Subcutaneous adipose tissue (tissue), 4 donors: ENCODE measurements around the gene ZMIZ1. TPM values are rescaled to one million over a fixed set of nuclear protein-coding genes. Genes with fewer than 3 reads are reported as not detected.

Source experiments
- CTCF ChIP-seq: fragments of 450-650 bp; IDR thresholded peaks from one replicate; pipeline ENCODE4 v1.5.1; 2016; ENCODE audit warnings: low read depth, mild to moderate bottlenecking, control low read depth, antibody characterized with exemption, moderate library complexity
- total RNA-seq, 4 donors: library from RNA; depleted of rRNA; stranded (reverse); fragments of >200 nt; gene quantifications; one replicate each; pipeline ENCODE4 v1.1.0, GENCODE V29; 2016

Gene ZMIZ1
- total RNA-seq, 4 donors from 2014 or later = 38.1 to 70.6 (median 51.4) TPM

DNA sequence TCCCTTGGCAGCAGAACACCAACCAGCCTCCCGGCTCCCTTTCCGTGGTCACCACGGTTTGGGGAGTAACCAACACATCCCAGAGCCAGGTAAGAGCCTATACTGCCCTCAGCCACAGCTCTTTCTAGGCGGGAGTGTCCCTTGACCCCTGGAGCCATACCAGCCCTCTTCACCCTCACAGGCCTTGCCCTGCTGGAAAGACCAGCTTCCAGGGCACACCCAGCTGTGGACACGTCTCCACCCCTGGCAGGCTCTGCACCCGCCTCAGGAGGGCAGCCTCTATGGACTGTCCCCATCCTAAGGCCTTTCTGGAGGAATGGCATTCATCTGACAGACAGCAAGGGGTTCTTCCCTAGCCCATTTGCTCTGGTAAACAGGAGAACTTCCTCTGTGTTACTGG is 221.0 kb downstream of the ZMIZ1 start:
- no peak for TF ChIP-seq CTCF

DNA sequence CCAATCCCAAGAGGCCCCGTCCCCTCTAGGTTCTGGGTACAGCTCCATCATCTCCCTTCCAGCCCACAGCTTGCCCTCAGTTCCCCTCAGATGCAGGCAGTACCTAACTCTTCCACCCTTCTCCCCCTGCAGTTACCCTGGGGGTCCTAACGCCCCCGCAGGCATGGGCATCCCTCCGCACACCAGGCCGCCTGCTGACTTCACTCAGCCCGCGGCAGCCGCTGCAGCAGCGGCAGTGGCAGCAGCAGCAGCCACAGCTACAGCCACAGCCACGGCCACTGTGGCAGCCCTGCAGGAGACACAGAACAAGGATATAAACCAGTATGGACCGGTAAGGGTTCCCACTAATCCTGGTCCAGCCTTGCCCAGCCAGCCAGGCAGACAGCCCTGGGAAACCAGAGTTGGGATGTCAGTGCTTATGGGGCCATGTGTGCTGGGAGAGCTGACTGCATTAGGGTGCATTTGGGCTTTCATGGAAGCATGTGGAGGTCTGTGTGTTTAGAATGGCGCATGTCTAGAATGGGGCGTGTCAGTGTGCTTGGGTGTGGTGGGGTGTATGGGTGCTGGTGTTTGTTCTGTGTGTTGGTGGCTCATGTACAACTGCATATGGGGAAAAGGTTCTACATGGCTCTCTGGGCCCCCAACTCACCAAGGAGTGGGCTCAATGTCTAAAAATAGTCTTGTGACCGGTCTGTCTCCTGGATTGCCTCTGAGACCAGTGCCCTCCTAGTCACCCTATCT is 223.4 kb downstream of the ZMIZ1 start:
- no peak for TF ChIP-seq CTCF

DNA sequence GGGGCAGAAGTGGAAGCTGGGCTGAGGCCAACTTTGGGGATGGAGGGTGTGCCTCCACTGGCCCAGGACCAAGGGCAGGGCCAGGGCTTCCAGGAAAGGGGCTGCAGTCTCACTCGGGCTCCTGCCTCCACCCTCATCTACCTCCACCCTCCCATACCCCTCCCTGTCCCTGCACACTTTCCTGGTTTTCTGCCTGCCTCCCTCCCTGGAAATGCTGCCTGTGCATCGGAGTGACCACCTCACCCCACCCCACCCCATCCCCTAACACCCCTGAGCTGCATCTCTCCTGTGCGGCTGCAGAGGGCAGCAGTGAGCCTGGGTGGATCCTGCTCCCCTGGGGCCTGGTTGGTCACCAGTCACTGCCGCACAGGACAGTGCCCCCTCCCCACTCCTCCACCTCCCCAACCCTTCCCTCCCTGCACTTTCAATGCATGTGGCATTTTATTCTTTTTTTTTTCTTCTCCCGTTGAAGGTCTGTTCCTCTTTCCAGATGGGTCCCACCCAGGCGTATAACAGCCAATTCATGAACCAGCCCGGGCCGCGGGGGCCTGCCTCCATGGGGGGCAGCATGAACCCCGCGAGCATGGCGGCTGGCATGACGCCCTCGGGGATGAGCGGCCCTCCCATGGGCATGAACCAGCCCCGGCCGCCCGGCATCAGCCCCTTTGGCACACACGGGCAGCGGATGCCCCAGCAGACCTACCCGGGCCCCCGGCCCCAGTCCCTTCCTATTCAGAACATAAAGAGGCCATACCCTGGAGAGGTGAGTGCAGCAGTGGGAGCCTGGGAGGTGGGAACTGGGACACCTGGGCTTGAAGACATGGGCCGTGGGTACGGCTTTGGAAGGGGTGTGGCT is 224.4 kb downstream of the ZMIZ1 start:
- no peak for TF ChIP-seq CTCF

GRCh38 chr10:79293841-79294581 is 225.2 kb downstream of the ZMIZ1 start:
- TF ChIP-seq CTCF = no peak

GRCh38 chr10:79295563-79295962 is 226.8 kb downstream of the ZMIZ1 start:
- TF ChIP-seq CTCF = no peak

DNA sequence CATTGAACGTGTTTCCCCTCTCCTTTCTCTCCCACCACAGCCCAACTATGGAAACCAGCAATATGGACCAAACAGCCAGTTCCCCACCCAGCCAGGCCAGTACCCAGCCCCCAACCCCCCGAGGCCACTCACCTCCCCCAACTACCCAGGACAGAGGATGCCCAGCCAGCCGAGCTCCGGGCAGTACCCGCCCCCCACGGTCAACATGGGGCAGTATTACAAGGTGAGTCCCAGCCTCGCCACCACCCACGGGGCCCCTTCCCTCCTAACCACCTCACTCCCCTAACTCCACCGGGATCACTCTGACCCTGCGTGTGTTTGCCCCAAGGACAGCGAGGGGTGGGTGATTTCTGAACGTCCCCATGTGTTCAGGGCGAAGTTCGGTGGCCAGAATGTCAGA is 227.7 kb downstream of the ZMIZ1 start:
- no peak for TF ChIP-seq CTCF
